Gastrocnemius medialis (tissue), 4 donors: ENCODE measurements around the gene PPM1J.

ENCODE experiments used
- CTCF ChIP-seq, 5 experiments: fragments of 450-650 bp in 3 of 5; fragments of 200-600 bp in 2 of 5; sonication (generic) in 2 of 5; IDR thresholded peaks in 4 of 5; conservative IDR thresholded peaks in 1 of 5; 1 replicate in 4 of 5; 2 replicates in 1 of 5; pipeline ENCODE4 v1.5.1; 2016 to 2019; ENCODE audit warnings: antibody characterized with exemption in 5 of 5, mild to moderate bottlenecking in 3 of 5, moderate library complexity in 3 of 5
- POLR2A ChIP-seq, 2 donors: fragments of 450-650 bp; IDR thresholded peaks; one replicate each; pipeline ENCODE4 v1.6.1; 2017; ENCODE audit warnings: antibody characterized with exemption in 2 of 2, mild to moderate bottlenecking in 2 of 2, moderate library complexity in 2 of 2

- TF ChIP-seq CTCF (IDR thresholded peaks at IDR 0.05 in 4 of 5, conservative IDR thresholded peaks at IDR 0.05 in 1 of 5) (no peak), POLR2A (IDR thresholded peaks at IDR 0.05) (no peak)
Measured at GRCh38 chr1:112727716-112728115, 12.6 kb upstream of the PPM1J start.
